ENCODE results near the gene ADAM17.

The ADAM17 gene

GRCh38 chr2:9463698-9464034 is 92.0 kb downstream of the ADAM17 start:
- peak; percentile 97 for DNase-seq

- peak; percentile 83 for DNase-seq
These were observed 92.5 kb downstream of the ADAM17 start for GRCh38 chr2:9462886-9463697.

- peak; percentile 89 for DNase-seq
These were observed 93.3 kb downstream of the ADAM17 start for GRCh38 chr2:9462313-9462712.

GRCh38 chr2:9461079-9461478 is 94.6 kb downstream of the ADAM17 start:
- no peak for DNase-seq

GRCh38 chr2:9460441-9461017 is 95.1 kb downstream of the ADAM17 start:
- no peak for DNase-seq

GRCh38 chr2:9451231-9451630 is 104.4 kb downstream of the ADAM17 start:
- DNase-seq: no peak

GRCh38 chr2:9445089-9445488 is 110.5 kb downstream of the ADAM17 start:
- no peak for DNase-seq

- DNase-seq: no peak
These were observed 112.1 kb downstream of the ADAM17 start for GRCh38 chr2:9443526-9443925.

- DNase-seq: no peak
These were observed 114.1 kb downstream of the ADAM17 start for GRCh38 chr2:9441556-9441955.

- DNase-seq: no peak
These were observed 115.4 kb downstream of the ADAM17 start for GRCh38 chr2:9440058-9440727.

- no peak for DNase-seq
These were observed 116.1 kb downstream of the ADAM17 start for GRCh38 chr2:9439536-9439935.
